GM06990 (cell line): Measurements from ENCODE around the gene CCDC88C.

Source experiments
- DNase-seq: peaks from one replicate; pipeline ENCODE4 v3.0.0-alpha.2; 2011; ENCODE audit not compliant: insufficient read length; ENCODE audit errors: extremely low read depth
- H3K27me3 ChIP-seq: replicated peaks from 2 replicates; pipeline ENCODE4 v1.6.0; 2011; ENCODE audit warnings: low read length; ENCODE audit not compliant: control insufficient read depth, insufficient read depth
- H3K36me3 ChIP-seq: 2 replicates; pipeline ENCODE4 v1.5.1; 2011; ENCODE audit warnings: low read length; ENCODE audit not compliant: control insufficient read depth, insufficient read depth
- H3K4me3 ChIP-seq: replicated peaks from 2 replicates; pipeline ENCODE4 v1.5.1; 2011; ENCODE audit warnings: low read depth, mild to moderate bottlenecking, control low read depth, low read length
- TF ChIP-seq, protein P1 (sequence below): IDR thresholded peaks from 2 replicates; pipeline ENCODE4 v1.5.1; 2011; ENCODE audit warnings: low read length, control low read depth, mild to moderate bottlenecking, inconsistent platforms; ENCODE audit not compliant: insufficient read depth, poor library complexity, severe bottlenecking

CCDC88C gene

GRCh38 chr14:91361233-91361811, 56.3 kb downstream of the CCDC88C start:
- Histone ChIP-seq H3K4me3 (no peak overlapping the region), H3K27me3 (no peaks in the 10 kb centered on the region), H3K36me3 (peaks cover 2% of the 10 kb centered on the region; the same call in 1 of the 2 replicates)
- DNase-seq = no peak
- TF ChIP-seq, protein P1, sequence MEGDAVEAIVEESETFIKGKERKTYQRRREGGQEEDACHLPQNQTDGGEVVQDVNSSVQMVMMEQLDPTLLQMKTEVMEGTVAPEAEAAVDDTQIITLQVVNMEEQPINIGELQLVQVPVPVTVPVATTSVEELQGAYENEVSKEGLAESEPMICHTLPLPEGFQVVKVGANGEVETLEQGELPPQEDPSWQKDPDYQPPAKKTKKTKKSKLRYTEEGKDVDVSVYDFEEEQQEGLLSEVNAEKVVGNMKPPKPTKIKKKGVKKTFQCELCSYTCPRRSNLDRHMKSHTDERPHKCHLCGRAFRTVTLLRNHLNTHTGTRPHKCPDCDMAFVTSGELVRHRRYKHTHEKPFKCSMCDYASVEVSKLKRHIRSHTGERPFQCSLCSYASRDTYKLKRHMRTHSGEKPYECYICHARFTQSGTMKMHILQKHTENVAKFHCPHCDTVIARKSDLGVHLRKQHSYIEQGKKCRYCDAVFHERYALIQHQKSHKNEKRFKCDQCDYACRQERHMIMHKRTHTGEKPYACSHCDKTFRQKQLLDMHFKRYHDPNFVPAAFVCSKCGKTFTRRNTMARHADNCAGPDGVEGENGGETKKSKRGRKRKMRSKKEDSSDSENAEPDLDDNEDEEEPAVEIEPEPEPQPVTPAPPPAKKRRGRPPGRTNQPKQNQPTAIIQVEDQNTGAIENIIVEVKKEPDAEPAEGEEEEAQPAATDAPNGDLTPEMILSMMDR = no peak

DNA sequence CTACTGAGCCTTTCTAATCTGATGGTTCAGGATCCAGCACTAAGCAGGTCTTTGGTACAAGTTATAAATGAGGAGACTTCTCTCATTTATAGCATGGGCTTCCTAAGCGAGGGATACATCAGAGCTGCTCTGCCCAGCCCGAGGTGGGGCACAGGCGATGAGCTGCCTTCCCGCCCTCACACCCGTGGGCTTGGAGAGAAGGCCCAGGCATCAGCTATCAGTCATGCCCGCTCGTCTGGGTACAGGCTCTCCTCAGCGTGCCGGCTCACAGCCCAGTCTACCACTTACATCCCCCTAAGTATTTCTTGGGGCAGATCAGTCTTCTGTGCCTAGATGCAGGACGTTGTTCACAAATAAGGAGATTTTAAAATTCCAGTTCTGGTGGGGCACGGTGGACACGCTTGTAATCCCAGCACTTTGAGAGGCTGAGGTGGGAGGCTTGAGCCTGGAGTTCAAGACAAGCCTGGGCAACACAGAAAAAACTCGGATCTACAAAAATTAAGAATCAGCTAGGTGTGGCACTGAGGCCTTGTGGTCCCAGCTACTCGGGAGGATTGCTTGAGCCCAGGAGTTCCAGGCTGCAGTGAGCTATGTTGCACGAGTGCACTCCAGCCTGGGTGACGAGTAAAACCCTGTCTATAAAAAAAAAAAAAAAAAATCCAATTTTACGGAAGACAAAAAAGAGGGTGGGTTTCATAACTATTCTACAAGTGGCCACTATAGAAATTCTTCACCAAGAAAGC, 57.0 kb downstream of the CCDC88C start:
- Histone ChIP-seq H3K4me3 (no peak overlapping the region), H3K27me3 (no peaks in the 10 kb centered on the region), H3K36me3 (peaks cover 2% of the 10 kb centered on the region; the same call in 1 of the 2 replicates)
- TF ChIP-seq, protein P1 = no peak
- no peak for DNase-seq

DNA sequence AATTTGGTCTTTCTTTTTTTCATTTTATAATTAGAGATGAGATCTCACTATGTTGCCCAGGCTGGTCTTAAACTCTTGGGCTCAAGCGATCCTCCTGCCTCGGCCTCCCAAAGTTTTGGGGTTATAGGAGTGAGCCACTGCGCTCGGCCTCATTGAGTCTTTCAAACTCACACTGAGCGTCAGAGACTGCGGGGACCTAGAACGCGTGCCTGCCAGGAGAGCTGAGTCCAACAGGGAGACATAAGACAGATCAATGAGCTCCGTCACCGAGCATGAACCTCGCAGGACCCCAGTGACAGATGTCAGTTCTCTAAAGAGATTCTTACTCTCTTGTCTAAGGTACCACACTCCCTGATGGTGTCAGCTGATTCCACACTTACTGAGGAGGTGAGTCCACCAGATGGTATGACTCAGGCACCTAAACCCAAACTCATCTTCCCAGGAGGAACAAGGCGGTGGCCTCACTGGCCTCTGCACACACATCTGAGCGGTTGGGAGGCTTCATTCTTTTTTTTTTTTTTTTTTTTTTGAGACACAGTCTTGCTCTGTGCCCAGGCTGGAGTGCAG, 58.9 kb downstream of the CCDC88C start:
- Histone ChIP-seq H3K27me3 (no peaks in the 10 kb centered on the region), H3K4me3 (no peak overlapping the region), H3K36me3 (peaks cover 6% of the 10 kb centered on the region)
- TF ChIP-seq, protein P1 = no peak
- no peak for DNase-seq

- DNase-seq = no peak
Observed at GRCh38 chr14:91358025-91358319, 59.6 kb downstream of the CCDC88C start.

DNA sequence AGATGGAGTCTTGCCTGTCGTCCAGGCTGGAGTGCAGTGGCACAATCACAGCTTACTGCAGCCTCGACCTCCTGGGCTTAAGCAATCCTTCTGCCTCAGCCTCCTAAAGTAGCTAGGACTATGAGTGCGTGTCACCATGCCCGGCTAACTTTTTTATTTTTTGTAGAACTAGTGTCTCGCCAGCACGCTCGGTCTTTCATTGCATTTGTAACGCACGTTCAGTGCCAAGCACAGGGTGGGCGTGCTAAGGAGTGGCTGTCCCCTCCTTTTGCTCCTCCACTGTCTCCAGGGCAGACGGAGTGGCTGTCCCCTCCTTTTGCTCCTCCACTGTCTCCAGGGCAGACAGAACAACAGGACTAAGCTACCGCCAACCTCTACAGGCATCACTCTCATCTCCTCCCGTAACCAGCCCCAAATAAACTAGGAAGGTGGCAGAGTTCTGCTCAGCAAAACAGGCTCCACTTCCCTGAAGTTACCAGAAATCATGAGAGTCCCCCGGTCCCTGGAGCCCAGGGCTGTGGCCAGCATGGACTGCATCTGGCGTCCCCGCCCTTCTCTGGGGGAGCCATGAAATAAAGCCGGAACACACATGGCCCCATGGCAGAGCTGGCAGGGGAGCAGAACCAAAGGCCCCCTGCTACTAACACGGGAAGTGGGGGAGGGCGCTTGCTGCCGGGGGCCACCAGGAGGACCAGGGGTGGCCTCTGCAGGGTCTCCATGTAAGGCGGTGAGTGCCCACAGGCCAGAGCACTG, 60.2 kb downstream of the CCDC88C start:
- H3K36me3 ChIP-seq = peaks cover 7% of the 10 kb centered on the region
- DNase-seq = no peak
- no peak overlapping the region for H3K4me3 ChIP-seq
- TF ChIP-seq, protein P1 = no peak
- no peaks in the 10 kb centered on the region for H3K27me3 ChIP-seq

More at GRCh38 chr14:91358025-91358319, 59.6 kb downstream of the CCDC88C start:
- Histone ChIP-seq H3K4me3 (no peak overlapping the region), H3K27me3 (no peaks in the 10 kb centered on the region), H3K36me3 (peaks cover 7% of the 10 kb centered on the region)
- TF ChIP-seq, protein P1 = no peak
